Stomach (tissue), 9 donors: ENCODE data around the gene NOS2. TPM values are rescaled to one million over a fixed set of nuclear protein-coding genes. Genes with fewer than 3 reads are reported as not detected.
"Not testable (repeated sequence)": the region's sequence is repeated elsewhere in the genome, so short reads cannot be mapped to it uniquely, and the experiment has no call there.

ENCODE experiments used
- DNase-seq, 2 donors: peaks; one replicate each; pipeline versions ENCODE4 v3.0.0 to v3.0.0-alpha.2; 2013 to 2019
- H3K27ac ChIP-seq, 5 donors: fragments of 200-600 bp in 4 of 5; sonication (generic) in 4 of 5; one replicate each; pipeline ENCODE4 v1.5.1; 2013 to 2019; ENCODE audit warnings: mild to moderate bottlenecking in 1 of 5, moderate library complexity in 1 of 5
- H3K27me3 ChIP-seq, 3 donors: fragments of 200-600 bp; sonication (generic); one replicate each; pipeline ENCODE4 v1.5.1; 2017 to 2019; ENCODE audit warnings: mixed run types in 1 of 3
- H3K36me3 ChIP-seq, 4 donors: fragments of 200-600 bp; sonication (generic); 1 replicate in 3 of 4; 2 replicates in 1 of 4; pipeline ENCODE4 v1.5.1; 2016 to 2019
- H3K4me1 ChIP-seq, 4 donors: fragments of 200-600 bp; sonication (generic); one replicate each; pipeline ENCODE4 v1.5.1; 2016 to 2019
- H3K4me3 ChIP-seq, 4 donors: fragments of 200-600 bp; sonication (generic) in 3 of 4; one replicate each; pipeline ENCODE4 v1.5.1; 2016 to 2019; ENCODE audit warnings: mild to moderate bottlenecking in 1 of 4
- H3K9me3 ChIP-seq, 4 donors: fragments of 200-600 bp; sonication (generic); one replicate each; pipeline ENCODE4 v1.5.1; 2016 to 2019
- CTCF ChIP-seq, 7 experiments: fragments of 450-650 bp in 4 of 7; fragments of 200-600 bp in 3 of 7; sonication (generic) in 3 of 7; IDR thresholded peaks; one replicate each; pipeline ENCODE4 v1.5.1; 2016 to 2019; ENCODE audit warnings: antibody characterized with exemption in 7 of 7, control low read depth in 2 of 7, mild to moderate bottlenecking in 1 of 7
- EP300 ChIP-seq: sonication (generic); formaldehyde crosslinking; IDR thresholded peaks from one replicate; pipeline ENCODE4 v1.6.1; 2017; ENCODE audit warnings: antibody characterized with exemption
- POLR2A ChIP-seq, 4 donors: fragments of 450-650 bp; IDR thresholded peaks; one replicate each; pipeline ENCODE4 v1.6.1; 2016; ENCODE audit warnings: antibody characterized with exemption in 4 of 4, control low read depth in 2 of 4, mild to moderate bottlenecking in 1 of 4, moderate library complexity in 1 of 4
- POLR2AphosphoS5 ChIP-seq, 3 donors: sonication (generic); formaldehyde crosslinking; IDR thresholded peaks; one replicate each; pipeline ENCODE4 v1.6.1; 2016; ENCODE audit warnings: antibody characterized with exemption in 3 of 3
- WGBS, 5 donors: extraction: QIAGEN DNeasy Blood & Tissue Kit in 3 of 5; methylation state at CpG; one replicate each; pipeline versions ENCODE4 v1.1.5 to v1.1.7; 2013 to 2018; 5-methylcytosine and 5-hydroxymethylcytosine counted together
- intact Hi-C: fragments of 100-400 bp; cut with DNase I; formaldehyde crosslinking; loops from one replicate; pipeline ENCODE4 v1.15.1; 2023; ENCODE audit warnings: low total_unique reads
- polyA plus RNA-seq, 3 donors: library from polyadenylated mRNA; stranded (reverse); fragments of 200-250 nt; gene quantifications; one replicate each; pipeline ENCODE4 v1.2.3, GENCODE V29; 2013
- total RNA-seq, 5 donors: library from RNA; depleted of rRNA; stranded (reverse); fragments of >200 nt; gene quantifications; one replicate each; pipeline versions ENCODE4 v1.1.0 to v1.2.3, GENCODE V29; 2014 to 2016
- donor health status: healthy with polysubstance abuse.
- donor health status: Bipolar disorder and iron deficiency.
- donor health status: healthy.

Gene NOS2
- total and polyA plus RNA-seq, 8 donors, result 0.18 to 0.87 (median 0.20) TPM; not detected in 5

- H3K36me3 ChIP-seq, result no peaks in the 10 kb centered on the region
- no peaks in the 10 kb centered on the region for H3K4me1 ChIP-seq
- TF ChIP-seq EP300 (no peak), CTCF (IDR thresholded peaks at IDR 0.05) (no peak), POLR2A (IDR thresholded peaks at IDR 0.05) (no peak), POLR2AphosphoS5 (IDR thresholded peaks at IDR 0.05) (no peak)
- WGBS, 5 donors, result 76 to 84% (median 81%) methylated on average over 8 of the region's 8 CpGs
- no peak overlapping the region for H3K4me3 ChIP-seq
- H3K27ac ChIP-seq, result no peak overlapping the region
- H3K9me3 ChIP-seq, result no peaks in the 10 kb centered on the region
- intact Hi-C loops, result no loop called here
- no peak for DNase-seq
- no peaks in the 10 kb centered on the region for H3K27me3 ChIP-seq
Observed at GRCh38 chr17:27743281-27743885, 56.9 kb downstream of the NOS2 start.

- WGBS, 5 donors, result 64 to 88% (median 78%) methylated on average over 4 of the region's 4 CpGs
- DNase-seq, result no peak
- intact Hi-C loops, result no loop called here
Observed at GRCh38 chr17:27741971-27742575, 58.3 kb downstream of the NOS2 start.

GRCh38 chr17:27741361-27741861 lies 58.9 kb downstream of the NOS2 start:
- intact Hi-C loops, result no loop called here
- Histone ChIP-seq H3K27me3 (no peaks in the 10 kb centered on the region), H3K4me3 (no peak overlapping the region), H3K9me3 (no peaks in the 10 kb centered on the region), H3K36me3 (no peaks in the 10 kb centered on the region), H3K27ac (no peak overlapping the region), H3K4me1 (no peaks in the 10 kb centered on the region)
- TF ChIP-seq EP300 (no peak), CTCF (IDR thresholded peaks at IDR 0.05) (no peak), POLR2A (IDR thresholded peaks at IDR 0.05) (no peak), POLR2AphosphoS5 (IDR thresholded peaks at IDR 0.05) (no peak)
- WGBS, 5 donors, result 52 to 72% (median 66%) methylated on average over 9 of the region's 9 CpGs
- DNase-seq, result no peak

More at GRCh38 chr17:27741971-27742575, 58.3 kb downstream of the NOS2 start:
- H3K27me3 ChIP-seq, result no peaks in the 10 kb centered on the region
- TF ChIP-seq EP300 (no peak), POLR2AphosphoS5 (IDR thresholded peaks at IDR 0.05) (no peak)
- no peaks in the 10 kb centered on the region for H3K9me3 ChIP-seq
- no peaks in the 10 kb centered on the region for H3K36me3 ChIP-seq
- H3K4me3 ChIP-seq, result no peak overlapping the region
- no peaks in the 10 kb centered on the region for H3K4me1 ChIP-seq
- H3K27ac ChIP-seq, result no peak overlapping the region

- H3K4me1 ChIP-seq, H3K36me3 ChIP-seq, DNase-seq, H3K9me3 ChIP-seq, intact Hi-C loops, H3K4me3 ChIP-seq, H3K27me3 ChIP-seq, H3K27ac ChIP-seq: not testable (repeated sequence)
- 75 to 97% (median 85%) methylated on average over 5 of the region's 5 CpGs for WGBS, 5 donors
Observed at GRCh38 chr17:27740541-27740940, 59.8 kb downstream of the NOS2 start.

GRCh38 chr17:27733773-27734172 lies 66.6 kb downstream of the NOS2 start:
- intact Hi-C loops, result no loop called here
- TF ChIP-seq POLR2A (IDR thresholded peaks at IDR 0.05), result no peak
- TF ChIP-seq EP300, result no peak
- TF ChIP-seq POLR2AphosphoS5 (IDR thresholded peaks at IDR 0.05), result no peak
- no peak for TF ChIP-seq CTCF (IDR thresholded peaks at IDR 0.05)

GRCh38 chr17:27732746-27733145 lies 67.6 kb downstream of the NOS2 start:
- H3K9me3 ChIP-seq, intact Hi-C loops: not testable (repeated sequence)

More at GRCh38 chr17:27733773-27734172, 66.6 kb downstream of the NOS2 start:
- Histone ChIP-seq H3K4me1 (no peaks in the 10 kb centered on the region), H3K27me3 (peaks cover 0 to 12% (median 0%) of the 10 kb centered on the region in 3 donors), H3K36me3 (no peaks in the 10 kb centered on the region), H3K27ac (no peak overlapping the region), H3K9me3 (peaks cover 0 to 3% (median 0%) of the 10 kb centered on the region in 4 donors), H3K4me3 (no peak overlapping the region)
- no peak for DNase-seq
- 37 to 55% (median 50%) methylated on average over 3 of the region's 3 CpGs for WGBS, 5 donors

GRCh38 chr17:27725982-27726381 lies 74.3 kb downstream of the NOS2 start:
- H3K9me3 ChIP-seq, H3K27ac ChIP-seq, DNase-seq, H3K4me1 ChIP-seq, H3K27me3 ChIP-seq, H3K36me3 ChIP-seq, intact Hi-C loops, H3K4me3 ChIP-seq: not testable (repeated sequence)
- 87 to 92% (median 88%) methylated on average over 6 of the region's 6 CpGs for WGBS, 5 donors

More at GRCh38 chr17:27732746-27733145, 67.6 kb downstream of the NOS2 start:
- H3K27ac ChIP-seq, H3K36me3 ChIP-seq, DNase-seq, H3K4me1 ChIP-seq, H3K4me3 ChIP-seq: not testable (repeated sequence)
- H3K27me3 ChIP-seq, result peaks cover 0 to 12% (median 0%) of the 10 kb centered on the region in 3 donors
